CD4-positive, alpha-beta T cell treated with Interleukin-12 subunit alpha and Interleukin-12 subunit beta, for 1 hour (primary cell): ENCODE results near the gene KDM1B.

ENCODE experiments used
- DNase-seq: peaks from one replicate; pipeline ENCODE4 v3.0.0-alpha.2; 2020

Gene KDM1B

GRCh38 chr6:18240230-18240629, 85.0 kb downstream of the KDM1B start:
- DNase-seq = no peak

GRCh38 chr6:18241208-18242038, 86.2 kb downstream of the KDM1B start:
- no peak for DNase-seq

- DNase-seq = no peak
Measured at GRCh38 chr6:18242062-18242851, 87.0 kb downstream of the KDM1B start.

GRCh38 chr6:18243302-18243893, 88.2 kb downstream of the KDM1B start:
- DNase-seq = no peak

GRCh38 chr6:18244251-18244650, 89.0 kb downstream of the KDM1B start:
- no peak for DNase-seq

GRCh38 chr6:18245079-18245478, 89.9 kb downstream of the KDM1B start:
- no peak for DNase-seq

- peak; percentile 19 for DNase-seq
Measured at GRCh38 chr6:18245642-18246041, 90.4 kb downstream of the KDM1B start.

GRCh38 chr6:18246205-18246604, 91.0 kb downstream of the KDM1B start:
- DNase-seq = no peak

GRCh38 chr6:18247002-18247401, 91.8 kb downstream of the KDM1B start:
- no peak for DNase-seq

GRCh38 chr6:18248698-18249097, 93.5 kb downstream of the KDM1B start:
- DNase-seq = no peak

GRCh38 chr6:18249271-18249670, 94.0 kb downstream of the KDM1B start:
- no peak for DNase-seq

- no peak for DNase-seq
Measured at GRCh38 chr6:18253635-18254034, 98.4 kb downstream of the KDM1B start.

- no peak for DNase-seq
Measured at GRCh38 chr6:18254793-18255192, 99.6 kb downstream of the KDM1B start.

GRCh38 chr6:18259675-18260447, 104.6 kb downstream of the KDM1B start:
- no peak for DNase-seq

- peak; percentile 15 for DNase-seq
Measured at GRCh38 chr6:18260448-18261106, 105.4 kb downstream of the KDM1B start.

GRCh38 chr6:18261877-18262276, 106.7 kb downstream of the KDM1B start:
- no peak for DNase-seq

- DNase-seq = peak; percentile 55
Measured at GRCh38 chr6:18262702-18263417, 107.6 kb downstream of the KDM1B start.

GRCh38 chr6:18263418-18264218, 108.4 kb downstream of the KDM1B start:
- DNase-seq = peak; percentile 30

- peak; percentile 85 for DNase-seq
Measured at GRCh38 chr6:18264219-18264922, 109.1 kb downstream of the KDM1B start, which contains the start of gene DEK. Gene DEK, minus strand, starts transcription at chr6:18264530. Its CDS starts 543 bp downstream, at chr6:18263987.

GRCh38 chr6:18264923-18265377, 109.7 kb downstream of the KDM1B start:
- DNase-seq = no peak
